ENCODE results near the gene THAP12. TPM values are rescaled to one million over a fixed set of nuclear protein-coding genes. Genes with fewer than 3 reads are reported as not detected.
"Not testable (repeated sequence)": the region's sequence is repeated elsewhere in the genome, so short reads cannot be mapped to it uniquely, and the experiment has no call there.

THAP12 gene
- polyA plus RNA-seq, 2 donors = 5.5 to 6.6 TPM

DNA sequence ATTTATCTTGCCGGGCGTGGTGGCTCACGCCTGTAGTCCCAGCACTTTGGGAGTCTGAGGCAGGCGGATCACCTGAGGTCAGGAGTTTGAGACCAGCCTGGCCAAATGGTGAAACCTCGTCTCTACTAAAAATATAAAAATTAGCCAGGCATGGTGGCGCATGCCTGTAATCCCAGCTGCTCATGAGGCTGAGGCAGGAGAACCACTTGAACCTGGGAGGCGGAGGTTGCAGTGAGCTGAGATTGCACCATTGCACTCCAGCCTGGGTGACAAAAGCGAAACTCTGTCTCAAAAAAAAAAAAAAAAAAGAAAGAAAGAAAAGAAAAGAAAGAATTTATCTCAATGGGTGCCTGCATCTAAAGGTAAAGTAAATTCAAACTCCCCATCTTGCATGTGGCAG, 20.6 kb upstream of the THAP12 start:
- not testable (repeated sequence) for H3K4me1 ChIP-seq (ENCODE audit: control insufficient read depth in 2 of 2, insufficient read depth in 2 of 2, low read length in 1 of 2); H3K36me3 ChIP-seq (ENCODE audit: control insufficient read depth in 2 of 2, insufficient read depth in 2 of 2, low read length in 1 of 2); H3K27me3 ChIP-seq (ENCODE audit: control insufficient read depth in 1 of 2, insufficient read depth in 2 of 2, low read length in 2 of 2); H3K4me3 ChIP-seq (ENCODE audit: low read depth in 1 of 2, low read length in 2 of 2); H3K27ac ChIP-seq (ENCODE audit: low read depth in 2 of 2, low read length in 1 of 2); H3K9me3 ChIP-seq (ENCODE audit: control insufficient read depth in 2 of 2, insufficient read depth in 1 of 2, low read depth in 1 of 2, low read length in 1 of 2)
- 86 to 90% methylated on average over 7 to 8 of the region's 8 CpGs for WGBS, 2 donors

DNA sequence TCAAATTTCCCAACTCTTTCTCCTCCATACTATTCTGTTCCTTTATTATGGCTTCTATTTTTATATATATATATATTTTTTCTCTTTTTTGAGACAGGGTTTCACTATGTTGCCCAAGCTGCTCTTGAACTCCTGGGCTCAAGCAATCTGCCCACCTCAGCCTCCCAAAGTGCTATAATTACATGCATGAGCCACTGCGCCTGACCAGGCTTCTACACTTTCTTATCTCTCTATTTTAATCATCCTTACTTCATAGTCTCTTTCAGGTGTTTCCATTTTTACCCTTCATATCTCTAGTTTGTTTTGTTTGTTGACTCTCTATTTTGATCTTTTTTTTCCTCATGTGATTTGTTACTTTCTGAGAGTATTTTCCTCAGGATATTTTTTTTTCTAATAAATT, 20.0 kb upstream of the THAP12 start:
- WGBS, 2 donors = 84 to 97% methylated on average over 1 of the region's 1 CpG
- H3K4me1 ChIP-seq (ENCODE audit: control insufficient read depth in 2 of 2, insufficient read depth in 2 of 2, low read length in 1 of 2) = peaks cover 0 to 2% of the 10 kb centered on the region in 2 donors
- no peaks in the 10 kb centered on the region for H3K27me3 ChIP-seq (ENCODE audit: control insufficient read depth in 1 of 2, insufficient read depth in 2 of 2, low read length in 2 of 2)
- H3K9me3 ChIP-seq (ENCODE audit: control insufficient read depth in 2 of 2, insufficient read depth in 1 of 2, low read depth in 1 of 2, low read length in 1 of 2) = no peaks in the 10 kb centered on the region
- H3K36me3 ChIP-seq (ENCODE audit: control insufficient read depth in 2 of 2, insufficient read depth in 2 of 2, low read length in 1 of 2) = no peaks in the 10 kb centered on the region
- H3K27ac ChIP-seq (ENCODE audit: low read depth in 2 of 2, low read length in 1 of 2) = no peak overlapping the region
- H3K4me3 ChIP-seq (ENCODE audit: low read depth in 1 of 2, low read length in 2 of 2) = no peak overlapping the region

- Histone ChIP-seq H3K27ac (ENCODE audit: low read depth in 2 of 2, low read length in 1 of 2) (no peak overlapping the region), H3K36me3 (ENCODE audit: control insufficient read depth in 2 of 2, insufficient read depth in 2 of 2, low read length in 1 of 2) (no peaks in the 10 kb centered on the region), H3K9me3 (ENCODE audit: control insufficient read depth in 2 of 2, insufficient read depth in 1 of 2, low read depth in 1 of 2, low read length in 1 of 2) (no peaks in the 10 kb centered on the region), H3K4me3 (ENCODE audit: low read depth in 1 of 2, low read length in 2 of 2) (no peak overlapping the region), H3K4me1 (ENCODE audit: control insufficient read depth in 2 of 2, insufficient read depth in 2 of 2, low read length in 1 of 2) (no peaks in the 10 kb centered on the region), H3K27me3 (ENCODE audit: control insufficient read depth in 1 of 2, insufficient read depth in 2 of 2, low read length in 2 of 2) (no peaks in the 10 kb centered on the region)
- WGBS, 2 donors = 90 to 92% methylated on average over 3 of the region's 3 CpGs
These were observed 16.5 kb upstream of the THAP12 start for GRCh38 chr11:76397383-76397782.

GRCh38 chr11:76395296-76395695, 14.4 kb upstream of the THAP12 start:
- H3K4me1 ChIP-seq (ENCODE audit: control insufficient read depth in 2 of 2, insufficient read depth in 2 of 2, low read length in 1 of 2) = no peaks in the 10 kb centered on the region
- 77 to 85% methylated on average over 1 of the region's 1 CpG for WGBS, 2 donors
- no peak overlapping the region for H3K4me3 ChIP-seq (ENCODE audit: low read depth in 1 of 2, low read length in 2 of 2)
- no peaks in the 10 kb centered on the region for H3K27me3 ChIP-seq (ENCODE audit: control insufficient read depth in 1 of 2, insufficient read depth in 2 of 2, low read length in 2 of 2)
- no peaks in the 10 kb centered on the region for H3K36me3 ChIP-seq (ENCODE audit: control insufficient read depth in 2 of 2, insufficient read depth in 2 of 2, low read length in 1 of 2)
- no peak overlapping the region for H3K27ac ChIP-seq (ENCODE audit: low read depth in 2 of 2, low read length in 1 of 2)
- H3K9me3 ChIP-seq (ENCODE audit: control insufficient read depth in 2 of 2, insufficient read depth in 1 of 2, low read depth in 1 of 2, low read length in 1 of 2) = no peaks in the 10 kb centered on the region

GRCh38 chr11:76394411-76394810, 13.5 kb upstream of the THAP12 start:
- no peak overlapping the region for H3K4me3 ChIP-seq (ENCODE audit: low read depth in 1 of 2, low read length in 2 of 2)
- no peak overlapping the region for H3K27ac ChIP-seq (ENCODE audit: low read depth in 2 of 2, low read length in 1 of 2)
- H3K27me3 ChIP-seq (ENCODE audit: control insufficient read depth in 1 of 2, insufficient read depth in 2 of 2, low read length in 2 of 2) = no peaks in the 10 kb centered on the region
- H3K36me3 ChIP-seq (ENCODE audit: control insufficient read depth in 2 of 2, insufficient read depth in 2 of 2, low read length in 1 of 2) = no peaks in the 10 kb centered on the region
- H3K9me3 ChIP-seq (ENCODE audit: control insufficient read depth in 2 of 2, insufficient read depth in 1 of 2, low read depth in 1 of 2, low read length in 1 of 2) = no peaks in the 10 kb centered on the region
- no peaks in the 10 kb centered on the region for H3K4me1 ChIP-seq (ENCODE audit: control insufficient read depth in 2 of 2, insufficient read depth in 2 of 2, low read length in 1 of 2)

- H3K9me3 ChIP-seq (ENCODE audit: control insufficient read depth in 2 of 2, insufficient read depth in 1 of 2, low read depth in 1 of 2, low read length in 1 of 2) = no peaks in the 10 kb centered on the region
- H3K4me1 ChIP-seq (ENCODE audit: control insufficient read depth in 2 of 2, insufficient read depth in 2 of 2, low read length in 1 of 2) = no peaks in the 10 kb centered on the region
- no peak overlapping the region for H3K27ac ChIP-seq (ENCODE audit: low read depth in 2 of 2, low read length in 1 of 2)
- WGBS, 2 donors = 78 to 92% methylated on average over 1 of the region's 1 CpG
- H3K36me3 ChIP-seq (ENCODE audit: control insufficient read depth in 2 of 2, insufficient read depth in 2 of 2, low read length in 1 of 2) = no peaks in the 10 kb centered on the region
- no peaks in the 10 kb centered on the region for H3K27me3 ChIP-seq (ENCODE audit: control insufficient read depth in 1 of 2, insufficient read depth in 2 of 2, low read length in 2 of 2)
- no peak overlapping the region for H3K4me3 ChIP-seq (ENCODE audit: low read depth in 1 of 2, low read length in 2 of 2)
These were observed 11.9 kb upstream of the THAP12 start for GRCh38 chr11:76392870-76393269.

- Histone ChIP-seq H3K27me3 (ENCODE audit: control insufficient read depth in 1 of 2, insufficient read depth in 2 of 2, low read length in 2 of 2) (no peaks in the 10 kb centered on the region), H3K4me1 (ENCODE audit: control insufficient read depth in 2 of 2, insufficient read depth in 2 of 2, low read length in 1 of 2) (no peaks in the 10 kb centered on the region), H3K9me3 (ENCODE audit: control insufficient read depth in 2 of 2, insufficient read depth in 1 of 2, low read depth in 1 of 2, low read length in 1 of 2) (no peaks in the 10 kb centered on the region), H3K27ac (ENCODE audit: low read depth in 2 of 2, low read length in 1 of 2) (no peak overlapping the region), H3K4me3 (ENCODE audit: low read depth in 1 of 2, low read length in 2 of 2) (no peak overlapping the region), H3K36me3 (ENCODE audit: control insufficient read depth in 2 of 2, insufficient read depth in 2 of 2, low read length in 1 of 2) (no peaks in the 10 kb centered on the region)
- 69 to 83% methylated on average over 7 of the region's 7 CpGs for WGBS, 2 donors
These were observed 11.0 kb upstream of the THAP12 start for GRCh38 chr11:76391811-76392475.

GRCh38 chr11:76391021-76391420, 10.1 kb upstream of the THAP12 start:
- WGBS, 2 donors = 24 to 32% methylated on average over 6 of the region's 6 CpGs
- Histone ChIP-seq H3K4me1 (ENCODE audit: control insufficient read depth in 2 of 2, insufficient read depth in 2 of 2, low read length in 1 of 2) (no peaks in the 10 kb centered on the region), H3K9me3 (ENCODE audit: control insufficient read depth in 2 of 2, insufficient read depth in 1 of 2, low read depth in 1 of 2, low read length in 1 of 2) (no peaks in the 10 kb centered on the region), H3K27ac (ENCODE audit: low read depth in 2 of 2, low read length in 1 of 2) (peak overlapping the region in 1 of 2 donors; percentile 41), H3K27me3 (ENCODE audit: control insufficient read depth in 1 of 2, insufficient read depth in 2 of 2, low read length in 2 of 2) (no peaks in the 10 kb centered on the region), H3K36me3 (ENCODE audit: control insufficient read depth in 2 of 2, insufficient read depth in 2 of 2, low read length in 1 of 2) (no peaks in the 10 kb centered on the region), H3K4me3 (ENCODE audit: low read depth in 1 of 2, low read length in 2 of 2) (no peak overlapping the region)

- no peaks in the 10 kb centered on the region for H3K27me3 ChIP-seq (ENCODE audit: control insufficient read depth in 1 of 2, insufficient read depth in 2 of 2, low read length in 2 of 2)
- WGBS, 2 donors = 65 to 73% methylated on average over 2 of the region's 2 CpGs
- no peak overlapping the region for H3K4me3 ChIP-seq (ENCODE audit: low read depth in 1 of 2, low read length in 2 of 2)
- no peaks in the 10 kb centered on the region for H3K9me3 ChIP-seq (ENCODE audit: control insufficient read depth in 2 of 2, insufficient read depth in 1 of 2, low read depth in 1 of 2, low read length in 1 of 2)
- H3K27ac ChIP-seq (ENCODE audit: low read depth in 2 of 2, low read length in 1 of 2) = no peak overlapping the region
- no peaks in the 10 kb centered on the region for H3K36me3 ChIP-seq (ENCODE audit: control insufficient read depth in 2 of 2, insufficient read depth in 2 of 2, low read length in 1 of 2)
- H3K4me1 ChIP-seq (ENCODE audit: control insufficient read depth in 2 of 2, insufficient read depth in 2 of 2, low read length in 1 of 2) = no peaks in the 10 kb centered on the region
These were observed 7.5 kb upstream of the THAP12 start for GRCh38 chr11:76388408-76388807.

DNA sequence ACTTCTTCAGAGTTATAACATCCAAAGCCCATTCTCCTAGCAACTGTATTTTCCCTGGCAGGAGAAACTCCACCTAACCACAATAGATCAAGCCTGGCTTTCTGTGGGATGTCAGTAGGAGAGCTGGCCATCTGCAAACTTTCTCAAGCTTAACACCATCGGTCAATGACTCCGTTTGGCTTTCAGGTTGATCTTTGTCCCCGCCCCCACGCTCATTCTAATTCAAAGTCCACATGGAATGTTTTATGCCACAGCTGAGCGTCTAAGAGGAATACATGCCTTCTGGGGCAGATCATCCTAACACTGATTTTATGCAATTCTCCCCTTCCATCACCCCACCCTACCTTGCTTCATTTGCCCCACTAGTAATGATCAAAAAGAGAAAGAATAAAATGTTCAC, 5.0 kb upstream of the THAP12 start:
- no peaks in the 10 kb centered on the region for H3K27me3 ChIP-seq (ENCODE audit: control insufficient read depth in 1 of 2, insufficient read depth in 2 of 2, low read length in 2 of 2)
- no peak overlapping the region for H3K4me3 ChIP-seq (ENCODE audit: low read depth in 1 of 2, low read length in 2 of 2)
- WGBS, 2 donors = 64 to 87% methylated on average over 5 of the region's 5 CpGs
- no peaks in the 10 kb centered on the region for H3K9me3 ChIP-seq (ENCODE audit: control insufficient read depth in 2 of 2, insufficient read depth in 1 of 2, low read depth in 1 of 2, low read length in 1 of 2)
- H3K4me1 ChIP-seq (ENCODE audit: control insufficient read depth in 2 of 2, insufficient read depth in 2 of 2, low read length in 1 of 2) = no peaks in the 10 kb centered on the region
- no peaks in the 10 kb centered on the region for H3K36me3 ChIP-seq (ENCODE audit: control insufficient read depth in 2 of 2, insufficient read depth in 2 of 2, low read length in 1 of 2)
- no peak overlapping the region for H3K27ac ChIP-seq (ENCODE audit: low read depth in 2 of 2, low read length in 1 of 2)
